HTR-8/SVneo (cell line): ENCODE measurements around the gene SEC61A1.

Source experiments
- DNase-seq: peaks from one replicate; pipeline ENCODE4 v3.0.0; 2011; ENCODE audit warnings: low spot score, mixed read lengths; ENCODE audit not compliant: insufficient read length
- FAIRE-seq: peaks from 2 replicates; lab custom pipeline; 2011; peaks lifted over from hg19 to GRCh38; lab: Jason Lieb, UNC

Gene SEC61A1

GRCh38 chr3:128054367-128054766 is 2.1 kb downstream of the SEC61A1 start:
- DNase-seq (no peak), FAIRE-seq (no peak)

GRCh38 chr3:128056258-128056657 is 4.0 kb downstream of the SEC61A1 start:
- no peak for FAIRE-seq
- no peak for DNase-seq

- FAIRE-seq, result no peak
These were observed 8.5 kb downstream of the SEC61A1 start for GRCh38 chr3:128060473-128061381.

GRCh38 chr3:128062033-128062745 is 10.0 kb downstream of the SEC61A1 start:
- FAIRE-seq, result no peak
- no peak for DNase-seq

More at GRCh38 chr3:128060473-128061381, 8.5 kb downstream of the SEC61A1 start:
- DNase-seq, result no peak

DNA sequence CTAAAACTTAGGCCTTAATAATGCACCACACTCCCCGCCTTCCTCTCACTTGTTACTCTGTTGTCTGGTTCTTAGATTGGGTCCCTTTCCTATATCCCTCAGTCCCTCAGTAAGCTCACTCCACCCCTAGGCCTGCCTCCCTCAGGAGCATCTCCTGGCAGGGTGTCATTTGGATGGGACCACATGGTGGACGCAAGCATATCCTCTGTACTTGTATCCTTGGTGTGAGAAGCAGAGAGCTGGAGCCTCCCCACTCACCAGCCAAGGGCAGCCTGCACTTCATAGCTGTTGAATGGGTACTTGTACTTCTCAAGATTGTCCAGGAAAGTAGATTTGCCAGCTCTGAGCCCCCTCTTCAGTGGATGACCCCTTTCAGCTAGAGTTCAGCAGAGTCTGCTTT is 11.6 kb downstream of the SEC61A1 start:
- DNase-seq (no peak), FAIRE-seq (no peak)

DNA sequence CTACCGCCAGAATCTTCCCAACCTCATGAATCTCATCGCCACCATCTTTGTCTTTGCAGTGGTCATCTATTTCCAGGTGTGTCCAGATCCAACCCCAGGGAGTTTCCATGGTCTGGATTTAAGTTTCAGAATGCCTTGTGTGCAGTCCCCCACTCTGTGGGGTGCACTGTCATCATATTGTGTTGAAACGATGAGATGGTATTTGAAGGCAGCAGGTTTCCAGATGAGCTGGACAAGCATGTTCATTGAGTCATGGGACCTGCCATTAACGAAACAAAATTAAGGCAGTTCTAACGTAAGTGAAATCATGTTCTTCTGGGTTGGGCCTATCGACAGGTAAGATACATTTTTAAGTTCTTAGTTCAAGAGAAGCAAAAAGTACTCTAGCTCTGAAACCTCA is 12.7 kb downstream of the SEC61A1 start:
- FAIRE-seq (no peak), DNase-seq (no peak)

DNA sequence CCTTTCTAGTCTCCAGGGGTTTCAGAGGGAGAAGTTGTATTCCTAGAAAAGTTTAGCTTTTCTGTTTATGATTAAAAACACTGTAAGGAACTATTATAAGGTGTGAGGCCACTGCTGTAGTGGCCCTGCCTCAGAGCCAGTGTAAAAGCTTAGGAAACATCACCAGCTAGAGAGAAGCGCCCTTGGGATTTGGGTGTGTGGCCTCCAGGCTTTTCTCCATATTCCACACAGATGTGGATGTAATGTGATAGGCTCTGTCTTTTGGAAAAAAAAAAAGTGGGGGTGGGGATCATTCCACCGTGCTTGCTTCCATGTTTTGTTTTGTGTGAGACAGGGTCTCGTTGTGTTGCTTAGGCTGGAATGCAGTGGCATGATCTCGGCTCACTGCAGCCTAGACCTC is 13.9 kb downstream of the SEC61A1 start:
- FAIRE-seq (no peak), DNase-seq (no peak)

DNA sequence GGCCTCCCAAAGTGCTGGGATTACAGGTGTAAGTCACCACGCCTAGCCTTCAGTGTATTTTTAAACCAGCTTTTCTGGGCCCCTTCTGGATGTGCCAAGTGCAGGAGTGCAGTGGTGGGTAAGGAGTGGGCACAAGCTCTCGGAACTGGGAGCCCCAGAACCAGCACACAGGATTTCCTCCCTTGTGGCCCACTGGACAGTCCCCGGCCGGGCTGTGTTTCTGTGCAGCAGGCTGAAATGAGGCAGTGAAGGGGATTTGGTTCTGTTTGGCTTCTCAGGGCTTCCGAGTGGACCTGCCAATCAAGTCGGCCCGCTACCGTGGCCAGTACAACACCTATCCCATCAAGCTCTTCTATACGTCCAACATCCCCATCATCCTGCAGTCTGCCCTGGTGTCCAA is 14.4 kb downstream of the SEC61A1 start:
- FAIRE-seq (no peak), DNase-seq (no peak)

GRCh38 chr3:128067489-128067888 is 15.3 kb downstream of the SEC61A1 start:
- no peak for FAIRE-seq
- no peak for DNase-seq

GRCh38 chr3:128068156-128068620 is 16.0 kb downstream of the SEC61A1 start:
- no peak for FAIRE-seq
- DNase-seq, result peak; percentile 39

GRCh38 chr3:128069271-128069670 is 17.0 kb downstream of the SEC61A1 start:
- FAIRE-seq (no peak), DNase-seq (no peak)

DNA sequence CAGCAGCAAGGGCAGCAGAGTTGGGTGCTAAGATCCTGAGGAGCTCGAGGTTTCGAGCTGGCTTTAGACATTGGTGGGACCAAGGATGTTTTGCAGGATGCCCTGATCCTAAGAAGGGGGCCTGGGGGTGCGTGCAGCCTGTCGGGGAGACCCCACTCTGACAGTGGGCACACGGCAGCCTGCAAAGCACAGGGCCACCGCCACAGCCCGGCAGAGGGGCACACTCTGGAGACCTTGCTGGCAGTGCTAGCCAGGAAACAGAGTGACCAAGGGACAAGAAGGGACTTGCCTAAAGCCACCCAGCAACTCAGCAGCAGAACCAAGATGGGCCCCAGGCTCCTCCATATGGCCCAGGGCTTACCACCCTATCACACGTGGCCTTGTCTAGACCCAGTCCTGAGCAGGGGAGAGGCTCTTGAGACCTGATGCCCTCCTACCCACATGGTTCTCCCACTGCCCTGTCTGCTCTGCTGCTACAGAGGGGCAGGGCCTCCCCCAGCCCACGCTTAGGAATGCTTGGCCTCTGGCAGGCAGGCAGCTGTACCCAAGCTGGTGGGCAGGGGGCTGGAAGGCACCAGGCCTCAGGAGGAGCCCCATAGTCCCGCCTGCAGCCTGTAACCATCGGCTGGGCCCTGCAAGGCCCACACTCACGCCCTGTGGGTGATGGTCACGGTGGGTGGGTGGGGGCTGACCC is 18.8 kb downstream of the SEC61A1 start:
- DNase-seq, result no peak
- FAIRE-seq, result no peak

- DNase-seq (no peak), FAIRE-seq (no peak)
These were observed 19.7 kb downstream of the SEC61A1 start for GRCh38 chr3:128071771-128072453.

DNA sequence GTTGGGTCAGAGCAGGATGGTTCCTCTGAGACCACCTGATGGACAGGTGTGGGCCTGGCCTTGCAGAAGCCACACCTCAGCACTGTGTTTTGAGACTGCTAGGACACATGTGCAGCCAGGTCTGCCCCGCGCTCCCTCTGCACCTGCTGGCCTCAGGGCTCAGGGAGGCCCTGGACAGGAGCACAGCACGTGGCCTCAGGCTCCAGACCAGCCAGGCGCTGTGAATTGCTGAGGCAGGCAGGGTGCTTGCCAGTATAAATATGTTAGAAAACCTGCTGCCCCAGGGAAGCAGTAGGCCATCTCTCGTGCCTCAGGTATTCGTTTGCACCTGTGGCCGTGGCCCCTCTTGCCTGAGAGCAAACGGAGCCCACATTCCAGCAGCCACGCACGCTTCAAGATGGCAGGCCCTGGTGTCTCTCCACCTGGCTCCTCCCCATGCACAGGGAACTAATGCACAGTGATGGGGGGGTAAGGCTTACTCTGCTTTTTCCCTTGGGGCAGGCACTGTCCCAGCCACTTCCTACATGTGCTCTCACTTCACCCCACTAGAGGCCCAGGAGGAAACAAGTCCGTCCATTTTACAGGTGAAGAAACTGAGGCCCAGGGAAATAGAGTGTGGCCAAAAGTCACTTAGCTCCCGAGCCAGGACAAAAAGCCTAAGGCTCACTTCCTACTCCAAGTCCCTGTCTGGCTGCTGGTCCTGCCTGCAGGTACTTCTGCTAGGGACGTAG is 20.4 kb downstream of the SEC61A1 start:
- FAIRE-seq (no peak), DNase-seq (no peak)

DNA sequence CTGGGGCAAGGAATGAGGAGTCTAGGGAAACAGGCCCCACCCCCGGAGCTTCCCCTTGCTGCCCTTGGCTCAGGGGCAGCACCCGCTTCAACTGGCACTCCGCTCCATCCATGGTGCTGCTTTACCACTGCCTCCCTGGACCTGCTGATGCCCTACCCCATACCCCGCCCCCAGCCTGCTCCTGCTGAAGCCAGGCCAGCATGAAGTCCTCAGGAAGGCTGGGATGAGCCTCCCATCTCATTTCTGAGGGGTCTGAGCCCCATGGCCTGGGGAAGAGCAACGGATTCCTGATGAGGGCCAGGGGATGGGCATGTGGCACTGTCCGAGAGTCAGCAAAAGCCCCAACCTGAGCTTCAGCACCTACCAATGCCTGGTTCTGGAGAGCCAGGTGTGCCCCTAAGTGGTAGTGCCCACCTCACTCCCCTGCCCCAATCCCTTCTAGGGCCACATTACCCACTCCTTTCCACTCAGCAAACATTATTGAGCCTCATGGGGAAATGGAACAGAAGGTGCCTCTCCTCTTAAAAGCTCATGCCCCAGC is 21.0 kb downstream of the SEC61A1 start:
- DNase-seq (no peak), FAIRE-seq (no peak)

DNA sequence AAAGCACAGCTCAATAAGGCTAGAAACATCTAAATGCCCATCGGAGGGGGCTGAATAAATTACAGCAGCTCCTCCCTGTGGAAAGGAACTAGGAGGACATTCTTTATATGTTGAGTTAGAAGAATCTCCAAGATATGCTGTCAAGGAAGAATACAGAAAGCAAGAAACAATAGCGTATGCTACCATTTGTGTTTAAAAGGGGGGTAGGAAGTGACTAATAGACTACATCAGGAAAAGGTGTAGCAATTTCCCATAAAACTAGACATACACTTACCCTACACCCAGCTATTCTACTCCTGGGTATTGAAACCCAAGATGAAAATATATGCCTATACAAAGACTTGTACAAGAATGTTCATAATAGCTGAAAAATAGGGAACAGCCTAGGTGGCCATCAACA is 21.6 kb downstream of the SEC61A1 start:
- FAIRE-seq (no peak), DNase-seq (no peak)

DNA sequence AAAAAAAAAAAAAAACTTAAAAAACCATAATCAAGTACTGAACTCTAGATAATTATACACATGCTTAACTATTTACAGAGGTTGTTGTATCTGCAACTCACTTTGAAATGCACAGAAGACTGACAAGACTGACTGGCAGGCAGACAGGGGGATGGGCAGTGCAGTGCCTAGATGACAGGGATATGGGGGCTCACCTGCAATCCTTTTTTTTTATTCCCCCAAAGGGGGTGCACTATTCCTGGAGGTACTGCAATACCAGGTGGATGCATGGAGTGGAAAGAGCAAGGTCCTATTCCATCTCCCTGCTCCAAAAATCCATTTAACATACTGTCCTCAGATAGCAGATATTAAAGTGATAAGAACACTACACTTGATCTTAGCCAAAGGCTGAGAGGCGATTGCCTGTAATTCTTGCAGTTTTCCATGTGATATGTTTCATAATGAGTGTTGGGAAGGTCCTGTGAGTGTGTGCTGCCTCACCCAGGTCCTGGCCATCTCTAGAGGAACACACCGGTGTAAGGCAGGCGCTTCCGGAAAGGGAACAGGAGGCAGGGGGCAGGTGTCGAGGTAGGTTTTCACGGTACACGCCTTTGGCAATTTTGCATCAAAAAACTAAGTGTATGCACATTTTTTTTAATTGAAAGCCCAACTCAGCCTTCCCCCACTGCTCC is 22.7 kb downstream of the SEC61A1 start:
- FAIRE-seq (no peak), DNase-seq (no peak)
